ENCODE measurements around the gene S100P. TPM values are rescaled to one million over a fixed set of nuclear protein-coding genes. Genes with fewer than 3 reads are reported as not detected.

Gene S100P
- total and polyA plus RNA-seq, 2 of the 4 experiments (the other 2 are of a cell fraction) = not detected

DNA sequence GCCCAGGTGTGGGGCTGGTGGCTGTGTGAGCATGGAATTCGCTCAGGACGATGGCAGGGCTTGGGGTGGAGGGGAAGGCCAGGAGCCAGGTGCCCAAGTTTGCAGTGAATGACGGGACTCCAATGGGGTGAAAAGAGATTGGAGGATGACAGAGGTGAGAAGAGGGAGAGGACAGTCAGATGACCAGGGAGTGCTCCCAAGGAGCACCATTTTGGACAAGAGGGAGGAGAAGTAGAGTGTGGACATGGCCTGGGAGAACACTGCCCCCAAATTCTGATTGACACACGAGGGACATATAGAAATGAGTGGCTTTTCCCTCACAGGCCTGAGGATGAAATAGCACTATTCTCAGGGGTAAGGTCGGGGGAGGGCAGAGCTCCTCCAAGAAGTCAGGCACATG lies 46.5 kb upstream of the S100P start:
- no peak overlapping the region for H4K8ac ChIP-seq (ENCODE audit: low read depth in 2 of 2, low read length in 2 of 2)
- H3K9ac ChIP-seq (ENCODE audit: low read depth, low read length) = no peak overlapping the region
- no peak overlapping the region for H2AK9ac ChIP-seq (replicated peaks; ENCODE audit: low read depth, low read length, poor library complexity)
- no peak overlapping the region for H3K4me2 ChIP-seq (ENCODE audit: low read depth, low read length)
- H3K9me3 ChIP-seq (ENCODE audit: control insufficient read depth, insufficient read depth, low read length) = no peaks in the 10 kb centered on the region
- no peak overlapping the region for H3K14ac ChIP-seq (replicated peaks; ENCODE audit: low read depth, low read length)
- no peak overlapping the region for H3K18ac ChIP-seq (ENCODE audit: low read depth, low read length)
- H3K27me3 ChIP-seq (ENCODE audit: control insufficient read depth, insufficient read depth, low read length) = peaks cover 2% of the 10 kb centered on the region; the same call in 1 of the 2 replicates
- intact Hi-C loops (cut with micrococcal nuclease) = no loop called here
- H2BK5ac ChIP-seq (ENCODE audit: low read depth, low read length, poor library complexity, severe bottlenecking) = no peak overlapping the region
- TF ChIP-seq NFE2L2 (IDR thresholded peaks at IDR 0.05; ENCODE audit: low read depth, low read length) (no peak), FOS (IDR thresholded peaks at IDR 0.05; ENCODE audit: low read depth, low read length) (no peak), CHD1 (IDR thresholded peaks at IDR 0.05; ENCODE audit: low read depth, low read length) (no peak), POLR2A (IDR thresholded peaks at IDR 0.05; ENCODE audit: low read depth, low read length) (no peak), USF2 (IDR thresholded peaks at IDR 0.05; ENCODE audit: low read depth, low read length) (no peak), RCOR1 (IDR thresholded peaks at IDR 0.05; ENCODE audit: insufficient replicate concordance, low read length) (no peak), MAFK (IDR thresholded peaks at IDR 0.05; ENCODE audit: low read depth, low read length) (no peak), RFX5 (IDR thresholded peaks at IDR 0.05; ENCODE audit: low read depth, low read length) (no peak), CEBPB (IDR thresholded peaks at IDR 0.05; ENCODE audit: low read depth, low read length) (no peak), MXI1 (IDR thresholded peaks at IDR 0.05; ENCODE audit: borderline replicate concordance, low read depth, low read length) (no peak), RAD21 (IDR thresholded peaks at IDR 0.05; ENCODE audit: low read length) (no peak), MAZ (IDR thresholded peaks at IDR 0.05; ENCODE audit: borderline replicate concordance, low read depth, low read length) (no peak), BHLHE40 (IDR thresholded peaks at IDR 0.05; ENCODE audit: low read depth, low read length) (no peak), SMC3 (IDR thresholded peaks at IDR 0.05; ENCODE audit: low read depth, low read length) (no peak)
- TF ChIP-seq, protein P1, sequence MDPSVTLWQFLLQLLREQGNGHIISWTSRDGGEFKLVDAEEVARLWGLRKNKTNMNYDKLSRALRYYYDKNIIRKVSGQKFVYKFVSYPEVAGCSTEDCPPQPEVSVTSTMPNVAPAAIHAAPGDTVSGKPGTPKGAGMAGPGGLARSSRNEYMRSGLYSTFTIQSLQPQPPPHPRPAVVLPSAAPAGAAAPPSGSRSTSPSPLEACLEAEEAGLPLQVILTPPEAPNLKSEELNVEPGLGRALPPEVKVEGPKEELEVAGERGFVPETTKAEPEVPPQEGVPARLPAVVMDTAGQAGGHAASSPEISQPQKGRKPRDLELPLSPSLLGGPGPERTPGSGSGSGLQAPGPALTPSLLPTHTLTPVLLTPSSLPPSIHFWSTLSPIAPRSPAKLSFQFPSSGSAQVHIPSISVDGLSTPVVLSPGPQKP (IDR thresholded peaks at IDR 0.05; ENCODE audit: borderline replicate concordance, low read depth, low read length) = no peak
- TF ChIP-seq, protein P2, sequence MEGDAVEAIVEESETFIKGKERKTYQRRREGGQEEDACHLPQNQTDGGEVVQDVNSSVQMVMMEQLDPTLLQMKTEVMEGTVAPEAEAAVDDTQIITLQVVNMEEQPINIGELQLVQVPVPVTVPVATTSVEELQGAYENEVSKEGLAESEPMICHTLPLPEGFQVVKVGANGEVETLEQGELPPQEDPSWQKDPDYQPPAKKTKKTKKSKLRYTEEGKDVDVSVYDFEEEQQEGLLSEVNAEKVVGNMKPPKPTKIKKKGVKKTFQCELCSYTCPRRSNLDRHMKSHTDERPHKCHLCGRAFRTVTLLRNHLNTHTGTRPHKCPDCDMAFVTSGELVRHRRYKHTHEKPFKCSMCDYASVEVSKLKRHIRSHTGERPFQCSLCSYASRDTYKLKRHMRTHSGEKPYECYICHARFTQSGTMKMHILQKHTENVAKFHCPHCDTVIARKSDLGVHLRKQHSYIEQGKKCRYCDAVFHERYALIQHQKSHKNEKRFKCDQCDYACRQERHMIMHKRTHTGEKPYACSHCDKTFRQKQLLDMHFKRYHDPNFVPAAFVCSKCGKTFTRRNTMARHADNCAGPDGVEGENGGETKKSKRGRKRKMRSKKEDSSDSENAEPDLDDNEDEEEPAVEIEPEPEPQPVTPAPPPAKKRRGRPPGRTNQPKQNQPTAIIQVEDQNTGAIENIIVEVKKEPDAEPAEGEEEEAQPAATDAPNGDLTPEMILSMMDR (conservative IDR thresholded peaks at IDR 0.05; ENCODE audit: low read depth, low read length) = no peak
- no peak overlapping the region for H4K5ac ChIP-seq (ENCODE audit: low read depth, low read length)
- H3K36me3 ChIP-seq (ENCODE audit: control insufficient read depth, insufficient read depth, low read length) = peaks cover 8% of the 10 kb centered on the region
- dilution Hi-C loops (cut with HindIII; ENCODE audit: low sequenced_read_pairs, unreplicated experiment) = no loop called here
- H2AK5ac ChIP-seq (ENCODE audit: low read depth, low read length) = no peak overlapping the region
- no TSS peak for BruUV-seq (replicated peaks)
- no peak overlapping the region for H2AFZ ChIP-seq (replicated peaks; ENCODE audit: low read length, poor library complexity)
- H2BK20ac ChIP-seq (ENCODE audit: low read depth, low read length) = no peak overlapping the region
- H3K9me1 ChIP-seq (ENCODE audit: insufficient read depth, low read length) = peaks cover 13% of the 10 kb centered on the region
- no peak overlapping the region for H3K4me3 ChIP-seq (ENCODE audit: insufficient read depth, low read depth, low read length)
- in situ Hi-C loops (cut with MboI; ENCODE audit: low sequenced_read_pairs) = no loop called here
- no peak overlapping the region for H3K23ac ChIP-seq (ENCODE audit: low read depth, low read length)
- no peak overlapping the region for H2BK15ac ChIP-seq (ENCODE audit: low read depth, low read length)
- H3K4me1 ChIP-seq (ENCODE audit: control insufficient read depth, insufficient read depth, low read length) = peaks cover 8% of the 10 kb centered on the region
- ChIA-PET CTCF (no interaction called here), POLR2A (ENCODE audit: unreplicated experiment) (no interaction called here)
- no peak overlapping the region for H3K56ac ChIP-seq (ENCODE audit: extremely low read depth, insufficient read depth, low read length)
- WGBS, 2 experiments (ENCODE audit: extremely low coverage in 2 of 2, insufficient read length in 1 of 2) = 44% methylated on average over 3 of the region's 5 CpGs; no CpG with 5 or more reads in 1 of the 2 experiments
- H3K4ac ChIP-seq (ENCODE audit: low read depth, low read length) = no peak overlapping the region
- ATAC-seq (ENCODE audit: low read depth) (no peak), DNase-seq (no peak)
- H2BK120ac ChIP-seq (ENCODE audit: low read depth, low read length) = no peak overlapping the region
- H3K79me1 ChIP-seq (ENCODE audit: low read depth in 1 of 2, low read length in 2 of 2) = peaks cover 12 to 21% of the 10 kb centered on the region in 2 experiments
- H3K27ac ChIP-seq (ENCODE audit: insufficient read depth, low read length) = no peak overlapping the region
- no peak overlapping the region for H4K91ac ChIP-seq (ENCODE audit: insufficient read depth, low read depth, low read length)
- H4K20me1 ChIP-seq (ENCODE audit: insufficient read depth, low read length) = peaks cover 18% of the 10 kb centered on the region
